GM12865 (cell line): ENCODE measurements around the gene METRNL.

Source experiments
- DNase-seq: peaks from one replicate; pipeline ENCODE4 v3.0.0; 2010; ENCODE audit warnings: low read depth
- H3K4me3 ChIP-seq: 2 replicates; pipeline ENCODE4 v1.5.1; 2011; ENCODE audit warnings: mild to moderate bottlenecking, low read depth, low read length, control low read depth
- CTCF ChIP-seq: IDR thresholded peaks from 2 replicates; pipeline ENCODE4 v1.5.1; 2011; ENCODE audit warnings: low read length, control low read depth, low read depth, inconsistent platforms; ENCODE audit not compliant: insufficient read depth; ENCODE audit errors: missing control alignments

The METRNL gene

GRCh38 chr17:83072600-83073358, 6.6 kb upstream of the METRNL start:
- no peak overlapping the region for H3K4me3 ChIP-seq
- DNase-seq: no peak
- no peak for TF ChIP-seq CTCF

- TF ChIP-seq CTCF: no peak
- DNase-seq: no peak
- no peak overlapping the region for H3K4me3 ChIP-seq
These were observed 5.9 kb upstream of the METRNL start for GRCh38 chr17:83073389-83074063.

GRCh38 chr17:83074486-83075223, 4.8 kb upstream of the METRNL start:
- TF ChIP-seq CTCF: no peak
- no peak overlapping the region for H3K4me3 ChIP-seq
- no peak for DNase-seq

GRCh38 chr17:83075270-83075880, 4.0 kb upstream of the METRNL start:
- no peak for DNase-seq
- TF ChIP-seq CTCF: no peak
- no peak overlapping the region for H3K4me3 ChIP-seq

GRCh38 chr17:83076938-83077337, 2.5 kb upstream of the METRNL start:
- TF ChIP-seq CTCF: no peak
- H3K4me3 ChIP-seq: no peak overlapping the region
- DNase-seq: no peak

GRCh38 chr17:83077411-83077810, 2.0 kb upstream of the METRNL start:
- H3K4me3 ChIP-seq: no peak overlapping the region
- no peak for DNase-seq
- TF ChIP-seq CTCF: no peak
